Measurements from ENCODE around the gene ATG2B.

Gene ATG2B

DNA sequence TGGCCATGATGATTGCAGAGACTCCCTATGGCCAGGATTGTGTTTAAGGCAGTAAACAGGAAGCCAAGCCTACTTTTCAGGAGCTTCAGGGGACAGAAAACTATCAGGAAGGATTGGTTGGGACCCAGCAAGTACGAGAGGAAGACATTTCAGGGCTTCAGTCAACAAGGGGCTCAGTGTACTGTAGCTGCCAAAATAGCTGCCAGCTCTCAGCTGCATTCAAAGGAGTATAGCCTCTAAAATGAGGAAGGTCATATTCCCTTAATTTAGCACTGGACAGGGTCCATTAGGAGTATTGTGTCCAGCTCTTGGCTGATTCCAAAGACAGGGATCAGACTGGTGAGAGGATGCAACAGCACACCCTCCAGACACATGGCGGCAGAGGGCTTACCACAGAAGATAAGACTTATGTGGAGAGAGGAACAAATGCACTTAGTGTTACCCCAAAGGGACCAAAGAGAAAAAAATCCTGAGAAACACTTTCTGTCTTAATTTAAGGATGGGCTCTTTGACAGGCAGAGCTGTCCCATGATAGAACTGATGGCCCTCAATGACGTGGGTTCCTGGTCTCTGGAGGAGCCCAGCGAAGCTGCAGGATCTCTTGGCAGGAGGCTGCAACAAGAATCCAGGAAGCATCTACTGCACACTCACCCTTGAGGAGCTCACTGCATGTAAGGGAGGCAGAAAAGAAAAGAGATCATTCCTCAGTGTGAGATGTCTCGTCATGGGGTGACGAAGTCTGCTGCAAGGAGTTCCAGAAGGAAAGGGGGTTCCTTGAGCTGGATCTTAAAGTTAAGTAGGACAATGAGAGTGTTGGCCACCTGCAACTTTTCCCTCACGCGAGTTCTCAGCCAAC, 92.3 kb downstream of the ATG2B start:
- DNase-seq = no peak

DNA sequence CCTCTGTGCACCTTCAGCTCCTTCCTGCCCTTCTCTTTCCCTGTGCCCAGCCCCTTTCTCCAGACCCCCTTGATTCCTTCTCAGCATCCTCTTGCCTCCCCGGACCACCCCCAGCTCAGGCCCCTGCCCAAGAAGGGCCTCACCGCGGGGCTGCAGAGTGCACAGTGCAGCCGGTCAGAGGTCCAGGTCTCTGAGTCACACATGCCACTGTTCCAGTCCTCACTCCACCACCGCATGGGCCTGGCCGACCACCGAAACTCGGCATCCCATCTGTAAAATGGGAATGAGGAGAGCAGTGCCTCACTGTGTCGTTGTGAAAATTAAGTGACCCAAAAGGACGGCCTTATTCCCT, 93.8 kb downstream of the ATG2B start:
- DNase-seq = no peak

DNA sequence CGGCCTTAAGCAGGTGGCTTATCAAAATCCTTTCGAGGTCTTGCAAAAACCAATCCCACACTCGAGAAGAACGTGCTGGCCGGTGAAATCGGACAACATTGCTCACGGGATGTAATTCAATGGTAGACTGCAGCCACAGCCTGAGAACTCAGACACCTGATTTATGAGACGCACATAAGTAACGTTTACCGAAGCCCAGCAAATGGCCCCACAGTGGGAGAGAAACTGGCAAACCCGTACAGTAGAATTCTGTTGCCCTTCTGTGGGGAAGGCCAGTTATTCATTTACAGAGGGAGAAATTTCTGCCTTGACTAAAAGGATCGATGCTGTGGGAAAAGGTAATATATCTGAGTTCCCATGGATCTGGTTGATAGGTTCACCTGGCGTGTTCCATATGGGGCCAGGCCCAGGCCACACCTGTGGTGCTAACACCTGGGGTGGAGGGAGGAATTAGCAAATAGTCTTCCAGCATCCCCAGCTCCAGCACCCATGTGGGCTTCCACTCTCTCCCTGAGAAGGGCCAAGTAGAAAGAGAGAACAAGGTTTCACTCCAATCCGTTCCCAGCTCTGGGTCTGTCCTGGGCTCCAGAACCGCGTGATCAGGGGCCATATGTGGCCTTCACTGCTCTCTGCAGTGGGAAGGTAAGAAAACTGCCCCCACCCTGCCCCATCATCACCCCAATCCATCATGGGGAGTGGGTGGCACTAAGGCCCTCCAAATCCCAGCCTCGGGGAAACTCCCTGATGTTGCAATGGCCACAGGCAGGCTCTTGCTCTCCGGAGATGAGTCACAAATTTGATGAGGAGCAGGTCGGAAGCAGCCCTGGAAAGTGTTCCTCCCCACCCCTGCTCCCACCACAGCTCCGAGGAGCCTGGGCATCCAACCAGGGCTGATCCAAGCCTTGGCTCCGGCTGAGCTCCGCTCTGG, 94.4 kb downstream of the ATG2B start:
- peak; percentile 19 for DNase-seq

DNA sequence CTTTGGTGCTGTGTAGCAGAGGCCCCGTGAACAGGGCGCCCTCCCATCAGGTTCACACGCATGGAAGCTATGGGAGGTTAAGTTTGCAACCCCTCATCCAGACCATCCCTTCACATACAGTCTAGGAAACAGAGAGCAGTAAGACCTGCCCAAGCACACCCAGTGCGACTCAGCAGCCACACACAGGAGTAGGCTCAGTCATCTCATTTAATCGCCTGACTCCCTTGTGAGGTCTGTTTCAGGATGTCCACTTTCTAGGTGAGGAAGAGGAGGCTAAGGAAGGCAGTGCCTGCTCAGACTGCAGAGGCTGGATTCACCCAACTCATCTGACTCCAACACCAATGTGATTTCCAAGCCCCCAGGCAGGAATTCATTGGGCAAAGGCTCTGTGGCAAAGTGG, 95.2 kb downstream of the ATG2B start:
- no peak for DNase-seq

DNA sequence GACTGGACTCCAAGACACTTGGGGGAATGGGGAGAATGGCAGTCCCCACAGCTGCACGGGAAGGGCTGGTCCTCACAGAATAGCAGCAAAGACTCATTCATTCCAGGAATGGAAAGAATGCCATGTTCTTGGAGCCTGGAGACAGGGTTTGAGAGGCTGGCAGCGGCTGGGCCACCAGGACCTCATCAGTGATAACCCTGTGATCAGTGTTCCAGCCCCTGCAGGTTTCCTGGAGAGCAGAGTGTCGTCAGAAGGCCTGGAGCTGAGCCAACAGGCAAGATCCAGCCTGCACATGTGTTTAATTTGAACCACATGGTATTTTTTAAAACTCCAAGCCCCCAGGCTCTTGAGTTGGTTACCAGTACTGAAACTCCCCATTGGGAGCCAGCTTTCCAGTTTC, 95.8 kb downstream of the ATG2B start:
- no peak for DNase-seq

DNA sequence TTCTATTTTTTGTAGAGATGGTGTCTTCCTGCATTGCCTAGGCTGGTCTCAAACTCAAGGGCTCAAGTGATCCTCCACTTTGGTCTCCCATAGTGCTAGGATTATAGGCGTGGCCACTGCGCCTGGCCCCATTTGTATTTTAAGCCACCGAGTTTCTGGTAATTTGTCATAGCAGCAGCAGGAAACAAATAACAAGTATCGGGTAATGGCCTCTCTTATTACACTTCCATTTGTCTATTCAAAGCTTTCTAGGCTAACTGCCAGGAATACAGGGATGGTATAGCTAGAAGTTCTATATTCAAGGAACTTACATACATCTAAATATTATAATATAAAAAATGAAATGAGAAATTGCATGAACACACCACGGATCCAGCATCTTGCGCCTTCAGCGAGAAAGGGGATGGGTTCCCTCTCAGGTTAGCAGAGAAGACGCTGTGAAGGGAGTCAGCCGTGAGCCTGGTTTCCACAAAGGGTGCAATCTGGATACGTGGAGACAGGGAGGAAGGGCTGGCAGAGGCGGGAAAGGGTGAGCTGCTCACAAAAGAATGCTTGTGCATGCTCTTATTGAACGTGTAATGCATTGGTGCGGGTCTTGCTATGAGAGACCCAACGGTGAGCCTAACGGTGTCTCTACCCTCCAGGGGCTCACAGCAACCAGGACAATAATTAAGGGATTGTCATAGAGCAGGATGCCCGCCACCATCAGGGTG, 97.6 kb downstream of the ATG2B start:
- DNase-seq = no peak

DNA sequence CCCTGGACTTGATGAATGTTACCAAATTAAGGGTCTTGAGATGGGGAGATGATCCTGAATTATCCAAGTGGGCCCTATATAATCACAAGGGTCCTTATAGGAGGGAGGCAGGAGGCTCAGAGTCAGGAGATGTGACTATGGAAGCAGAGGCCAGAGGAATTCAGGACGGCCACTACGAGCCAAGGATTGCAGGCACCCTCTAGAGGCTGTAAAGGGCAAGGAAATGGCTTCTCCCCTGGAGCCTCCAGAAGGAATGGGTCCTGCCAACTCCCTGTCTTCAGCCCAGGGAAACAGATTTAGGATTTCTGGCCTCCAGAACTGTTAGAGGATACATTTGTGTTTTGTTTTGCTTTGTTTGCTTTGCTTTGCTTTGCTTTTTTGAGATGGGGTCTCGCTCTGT, 98.3 kb downstream of the ATG2B start:
- no peak for DNase-seq

DNA sequence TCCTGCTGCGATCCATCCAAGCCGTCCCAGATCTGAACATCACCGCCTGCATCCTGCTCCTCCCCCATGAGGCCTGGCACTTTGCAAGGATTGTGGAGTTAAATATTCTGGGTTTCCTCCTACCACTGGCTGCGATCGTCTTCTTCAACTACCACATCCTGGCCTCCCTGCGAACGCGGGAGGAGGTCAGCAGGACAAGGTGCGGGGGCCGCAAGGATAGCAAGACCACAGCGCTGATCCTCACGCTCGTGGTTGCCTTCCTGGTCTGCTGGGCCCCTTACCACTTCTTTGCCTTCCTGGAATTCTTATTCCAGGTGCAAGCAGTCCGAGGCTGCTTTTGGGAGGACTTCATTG, 99.0 kb downstream of the ATG2B start:
- DNase-seq = no peak

DNA sequence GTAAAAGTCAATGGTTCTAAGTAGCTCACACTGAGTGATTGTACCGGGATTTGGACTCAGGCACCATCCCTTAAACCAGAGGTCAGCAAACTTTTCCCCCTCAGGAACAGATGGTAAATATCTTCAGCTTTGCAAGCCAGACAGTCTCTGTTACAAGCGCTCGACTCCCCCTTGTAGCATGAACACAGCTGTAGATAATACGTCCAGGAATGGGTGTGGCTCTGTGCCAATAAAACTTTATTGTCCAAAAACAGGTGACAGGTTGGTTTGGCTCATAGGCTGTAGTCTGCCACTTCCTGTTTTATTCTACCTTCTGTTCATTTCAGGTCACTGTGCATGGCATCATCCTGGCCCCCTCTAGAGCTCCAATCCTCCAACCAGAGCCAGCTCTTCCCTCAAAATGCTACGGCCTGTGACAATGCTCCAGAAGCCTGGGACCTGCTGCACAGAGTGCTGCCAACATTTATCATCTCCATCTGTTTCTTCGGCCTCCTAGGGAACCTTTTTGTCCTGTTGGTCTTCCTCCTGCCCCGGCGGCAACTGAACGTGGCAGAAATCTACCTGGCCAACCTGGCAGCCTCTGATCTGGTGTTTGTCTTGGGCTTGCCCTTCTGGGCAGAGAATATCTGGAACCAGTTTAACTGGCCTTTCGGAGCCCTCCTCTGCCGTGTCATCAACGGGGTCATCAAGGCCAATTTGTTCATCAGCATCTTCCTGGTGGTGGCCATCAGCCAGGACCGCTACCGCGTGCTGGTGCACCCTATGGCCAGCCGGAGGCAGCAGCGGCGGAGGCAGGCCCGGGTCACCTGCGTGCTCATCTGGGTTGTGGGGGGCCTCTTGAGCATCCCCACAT, 99.6 kb downstream of the ATG2B start:
- no peak for DNase-seq

DNA sequence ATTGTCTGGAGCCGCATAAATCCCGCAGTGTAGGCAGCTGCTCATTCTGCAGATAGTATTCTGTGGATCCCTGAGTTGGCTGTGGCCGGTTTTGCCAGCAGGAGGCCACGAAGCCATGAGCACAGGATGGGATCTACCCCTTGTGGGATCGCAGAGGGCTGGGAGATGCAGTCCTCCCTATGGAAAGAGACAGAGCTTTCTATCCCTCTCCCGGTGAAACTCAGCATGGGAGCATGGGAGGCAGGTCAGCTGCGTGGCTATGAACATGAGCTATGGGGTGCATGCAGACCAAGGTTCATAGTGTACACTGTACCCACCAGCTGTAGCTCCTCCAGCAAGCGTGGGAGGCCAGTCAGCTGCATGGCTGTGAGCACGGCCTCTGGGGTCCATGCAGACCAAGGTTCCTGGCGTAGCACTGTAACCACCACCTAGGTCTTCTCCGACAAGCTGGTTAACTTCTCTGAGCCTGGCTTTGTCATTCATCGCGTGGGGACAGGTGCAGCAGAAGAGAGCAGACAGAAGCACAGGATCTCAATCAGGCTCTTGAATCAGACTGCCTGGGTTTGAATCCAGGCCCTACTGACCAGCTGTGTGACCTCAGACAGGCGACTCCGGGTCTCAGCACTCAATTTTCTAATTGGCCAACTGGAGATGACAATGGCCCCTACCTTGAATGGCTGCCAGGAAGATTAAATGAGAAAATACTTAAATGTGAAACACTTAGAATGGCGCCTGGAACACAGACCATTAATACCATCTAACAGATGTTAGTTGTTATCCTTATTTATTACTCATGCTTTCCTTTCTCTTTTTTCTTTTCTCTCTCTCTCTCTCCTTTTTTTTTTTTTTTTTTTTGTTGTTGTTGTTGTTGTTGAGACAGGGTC, 101.1 kb downstream of the ATG2B start:
- no peak for DNase-seq

DNA sequence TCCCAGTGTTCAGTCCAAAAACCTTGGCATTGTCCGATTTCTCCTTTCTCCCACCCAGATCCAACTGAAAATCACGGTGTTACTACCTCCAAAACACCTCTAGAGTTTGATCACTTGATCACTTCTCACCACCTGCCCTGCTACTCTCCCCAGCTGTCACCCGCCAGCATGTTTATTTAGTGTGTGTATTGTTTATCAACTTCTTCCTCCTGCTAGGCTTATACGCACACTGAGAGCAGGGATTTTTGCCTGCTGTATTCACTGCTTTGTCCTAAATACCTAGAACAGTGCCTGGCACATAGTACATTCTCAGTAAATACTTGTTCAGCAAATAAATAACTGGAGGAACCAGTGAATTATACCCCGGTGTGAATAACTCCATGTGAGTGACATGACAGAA, 102.1 kb downstream of the ATG2B start:
- DNase-seq = no peak

DNA sequence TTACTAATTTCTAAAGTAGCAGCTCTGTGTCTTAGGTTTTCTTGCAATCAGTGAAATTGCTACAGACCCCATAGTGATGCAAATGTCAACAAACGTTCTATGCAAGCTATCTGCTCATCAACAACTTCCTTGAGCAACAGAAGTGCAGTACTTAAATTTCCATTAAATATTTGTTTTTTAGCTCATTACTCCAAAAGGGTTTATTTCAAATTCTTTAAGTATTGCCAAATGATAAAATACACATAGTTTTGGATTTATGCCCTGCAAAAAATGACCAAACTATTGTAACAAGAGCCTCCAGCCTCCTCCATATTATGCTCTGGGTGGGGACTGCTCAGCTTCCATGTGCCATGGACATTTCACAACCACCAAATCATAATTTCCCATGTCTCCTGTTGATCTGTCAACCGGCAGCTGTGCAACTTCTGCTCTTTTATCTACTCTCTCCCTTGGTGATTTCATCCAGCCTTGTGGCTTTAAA, 102.8 kb downstream of the ATG2B start:
- DNase-seq = no peak

DNA sequence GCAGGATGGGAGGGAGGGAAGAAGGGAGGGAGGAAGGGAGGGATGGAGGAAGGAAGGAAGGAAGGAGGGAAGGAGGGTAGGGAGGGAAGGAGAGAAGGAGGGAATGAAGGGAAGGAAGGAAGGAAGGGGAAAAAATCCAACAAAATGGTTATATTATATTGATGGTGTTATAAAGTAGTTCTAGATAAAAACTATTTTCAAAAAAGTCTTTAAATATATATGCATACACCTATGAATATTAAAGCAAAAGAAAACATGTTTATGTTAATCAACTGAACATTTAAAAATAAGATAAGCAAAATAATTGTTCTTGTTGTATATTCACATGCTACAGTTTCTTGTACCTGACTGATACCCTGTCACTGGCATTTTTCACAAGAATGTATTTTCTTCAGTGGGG, 105.2 kb downstream of the ATG2B start:
- no peak for DNase-seq

DNA sequence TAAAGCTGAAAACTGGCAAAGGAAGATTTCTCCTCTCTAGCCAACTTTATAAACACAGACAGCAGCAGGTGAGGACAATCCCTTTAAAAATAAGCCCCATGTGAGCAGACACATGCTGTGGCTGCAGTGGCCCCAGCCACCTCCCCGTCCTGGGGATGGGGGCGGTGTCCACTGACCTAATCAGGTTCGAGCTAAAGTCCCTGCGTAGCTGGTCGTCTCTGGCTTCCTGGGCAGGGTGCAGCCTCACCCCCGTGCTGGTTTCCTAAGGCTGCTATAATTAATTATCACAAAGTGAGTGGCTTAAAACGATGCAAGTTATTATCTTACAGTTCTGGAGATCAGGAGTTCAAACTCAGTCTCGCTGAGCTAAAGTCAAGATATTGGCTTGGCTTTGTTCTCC, 106.1 kb downstream of the ATG2B start:
- DNase-seq = no peak

DNA sequence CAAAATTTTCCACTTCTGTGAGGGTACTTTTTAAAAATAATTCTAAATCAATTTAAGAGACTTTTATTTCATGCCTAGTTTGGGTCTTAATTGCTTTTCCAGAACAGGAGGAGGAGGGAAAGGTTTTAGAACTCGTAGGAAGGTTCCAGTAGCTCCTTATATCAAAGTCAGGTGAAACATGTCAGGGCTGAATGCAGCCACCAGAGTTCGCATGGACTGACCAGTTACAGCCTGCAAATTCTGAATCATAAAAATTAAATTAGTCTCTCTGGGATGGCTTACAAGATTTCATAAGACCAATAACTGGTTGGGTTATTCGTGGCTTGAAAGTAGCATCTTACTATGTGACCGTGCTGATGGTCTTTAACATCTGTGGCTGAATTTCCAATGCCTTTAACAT, 106.7 kb downstream of the ATG2B start:
- DNase-seq = no peak

DNA sequence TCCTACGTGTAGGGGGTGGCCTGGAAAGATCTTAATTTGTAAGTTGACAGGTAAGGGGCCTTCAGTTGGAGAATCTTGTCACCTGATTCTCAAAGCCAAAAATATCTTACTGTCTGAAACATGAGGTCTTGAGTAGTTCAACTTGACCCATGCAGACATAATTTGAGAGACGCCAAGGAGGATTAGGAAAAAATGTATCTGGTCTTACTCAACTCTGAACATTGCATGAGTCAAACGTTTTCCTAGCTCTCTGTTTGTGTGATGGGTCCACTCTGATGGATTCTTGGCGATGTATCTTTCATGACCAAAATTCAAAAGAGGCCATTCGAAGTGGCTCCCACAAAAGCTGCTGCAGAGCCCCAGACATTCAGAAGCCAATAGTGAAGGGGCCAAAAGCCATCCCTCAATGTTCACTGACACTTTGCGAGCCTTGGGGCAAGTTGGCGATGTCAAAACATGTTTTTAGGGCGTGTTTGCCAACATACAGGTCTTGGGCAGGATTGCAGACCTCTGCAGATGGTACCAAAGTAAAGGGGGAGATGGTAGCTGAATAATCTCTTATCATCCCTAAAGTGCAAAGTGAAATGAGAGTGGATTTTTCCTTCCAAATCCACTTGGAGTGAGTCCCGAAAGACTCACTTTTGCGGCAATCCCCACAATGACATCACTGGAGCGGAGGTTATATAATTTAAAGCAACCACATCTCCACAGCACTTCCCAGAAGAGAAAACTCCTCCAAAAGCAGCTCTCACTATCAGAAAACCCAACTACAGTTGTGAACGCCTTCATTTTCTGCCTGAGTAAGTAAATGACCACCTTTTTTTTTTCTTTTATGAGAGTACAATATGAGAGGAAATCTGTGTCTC, 107.4 kb downstream of the ATG2B start, which contains the start of gene BDKRB1:
Gene BDKRB1, plus strand, starts transcription at position 710 of the 866 bp plus-strand sequence. CDS start 7,473 bp downstream, outside the sequence.
- no peak for DNase-seq

DNA sequence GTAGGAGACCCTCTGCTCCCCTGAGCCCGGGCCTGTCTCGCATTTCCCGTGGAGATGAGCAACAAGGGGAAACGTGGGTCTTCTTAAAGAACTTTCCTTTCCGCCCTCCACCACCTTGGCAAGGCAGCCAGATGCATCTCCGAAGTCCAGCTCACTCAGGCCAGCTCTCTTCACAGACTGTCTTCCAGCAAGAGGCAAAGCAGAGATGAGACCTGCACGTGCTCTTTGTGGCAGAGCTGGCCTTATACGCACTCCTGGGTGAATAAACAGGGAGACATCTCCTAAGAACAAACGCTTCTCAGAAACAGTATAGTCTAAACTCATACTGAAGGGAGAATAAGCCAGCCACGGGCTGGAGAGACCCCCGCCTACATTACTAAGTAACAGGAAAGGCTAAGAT, 108.5 kb downstream of the ATG2B start:
- no peak for DNase-seq

DNA sequence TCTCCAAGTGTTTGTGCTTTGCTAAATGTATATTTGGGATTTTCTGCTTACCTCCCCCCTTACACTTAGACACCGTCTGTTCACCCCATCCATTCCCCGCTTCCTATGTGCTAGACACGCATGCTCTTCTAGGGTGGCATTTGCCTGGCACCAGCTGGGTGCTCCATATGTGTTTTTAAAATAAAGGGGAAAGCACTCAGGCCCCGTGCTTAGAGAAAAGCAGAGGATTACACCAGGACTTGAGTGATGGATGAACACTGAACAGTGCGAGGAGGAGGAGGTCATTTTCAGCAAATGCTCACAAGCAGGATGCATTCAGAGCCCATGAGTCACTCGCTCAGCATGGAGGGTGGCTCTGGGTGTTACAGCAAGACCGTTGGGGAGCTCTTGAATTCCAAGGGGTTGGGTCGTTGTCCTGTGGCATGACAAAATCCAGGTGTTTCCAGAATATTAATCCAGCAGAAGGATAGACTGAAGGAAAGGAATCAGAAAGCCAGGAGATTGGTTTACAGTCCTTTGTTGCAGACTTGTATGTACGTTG, 110.1 kb downstream of the ATG2B start:
- DNase-seq = no peak

DNA sequence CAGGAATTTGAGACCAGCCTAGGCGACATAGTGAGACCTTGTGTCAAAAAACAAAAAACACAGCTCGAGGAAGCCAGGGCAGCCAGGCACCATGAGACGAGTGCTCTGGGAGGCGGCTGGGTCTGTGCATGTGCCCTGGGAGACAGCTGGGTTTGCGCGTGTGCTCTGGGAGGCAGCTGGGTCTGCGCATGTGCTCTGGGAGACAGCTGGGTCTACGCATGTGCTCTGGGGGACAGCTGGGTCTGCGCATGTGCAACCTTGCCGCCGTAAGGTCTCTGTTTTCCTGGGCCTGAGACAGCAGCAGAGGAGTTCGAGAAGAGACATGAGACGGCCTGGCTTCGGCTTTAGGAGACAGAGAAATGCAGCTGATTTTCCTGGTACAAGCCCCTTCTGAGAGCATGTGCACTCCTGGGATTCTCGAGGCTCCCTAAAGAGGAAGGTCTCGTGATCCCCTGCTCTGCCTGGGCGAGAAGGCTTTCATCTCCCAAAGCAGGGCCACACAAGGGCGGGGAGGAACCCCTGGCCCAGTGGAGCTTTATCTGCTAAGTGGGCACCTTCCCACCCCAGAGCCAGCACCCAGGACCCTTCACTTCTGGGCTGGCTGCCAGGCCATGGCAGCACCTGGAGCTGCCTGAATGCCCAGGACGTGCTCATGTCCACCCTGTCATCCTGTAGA, 110.7 kb downstream of the ATG2B start:
- no peak for DNase-seq
